ENCODE measurements around the gene KIF6. TPM values are rescaled to one million over a fixed set of nuclear protein-coding genes. Genes with fewer than 3 reads are reported as not detected.
A peak's percentile ranks its signal among the peaks of the same experiment; 100 is the strongest.

The KIF6 gene
- total RNA-seq, 1 donor from 2014 or later: 2.4 TPM

DNA sequence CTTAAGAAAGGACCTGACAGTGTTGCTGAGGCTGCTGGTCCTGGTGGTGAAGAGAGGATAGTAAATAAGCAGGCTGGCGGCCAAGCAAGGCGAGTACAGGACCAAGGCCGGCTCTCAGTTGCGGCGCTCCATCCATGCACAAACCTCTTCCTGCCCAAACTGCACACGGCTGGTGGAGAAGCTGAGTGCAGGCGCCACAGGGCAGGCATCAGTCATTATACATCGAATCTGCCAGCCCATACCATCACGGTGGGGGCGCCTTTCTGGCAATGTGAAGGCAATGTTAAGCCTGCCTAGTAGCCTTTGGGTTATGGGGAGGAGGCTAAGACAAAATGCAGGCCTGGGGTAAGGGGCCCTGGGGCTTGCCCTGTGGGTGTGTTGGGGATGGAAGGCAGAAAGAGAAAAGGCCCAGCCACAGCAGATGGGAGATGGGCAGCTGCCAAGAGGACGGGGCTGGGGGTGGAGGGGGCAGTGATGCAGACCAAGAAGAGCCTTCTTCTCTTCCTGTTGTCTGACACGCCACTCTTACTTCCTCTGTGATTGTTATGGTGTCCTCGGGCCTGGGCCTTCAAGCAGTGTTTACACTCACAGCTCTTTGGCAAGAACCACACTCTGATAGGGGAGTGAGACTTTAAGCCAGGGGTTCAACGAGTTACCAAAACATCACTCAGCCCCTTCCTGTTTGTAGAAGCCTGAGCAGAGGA, 382.4 kb downstream of the KIF6 start:
- peak; percentile 44 for DNase-seq

DNA sequence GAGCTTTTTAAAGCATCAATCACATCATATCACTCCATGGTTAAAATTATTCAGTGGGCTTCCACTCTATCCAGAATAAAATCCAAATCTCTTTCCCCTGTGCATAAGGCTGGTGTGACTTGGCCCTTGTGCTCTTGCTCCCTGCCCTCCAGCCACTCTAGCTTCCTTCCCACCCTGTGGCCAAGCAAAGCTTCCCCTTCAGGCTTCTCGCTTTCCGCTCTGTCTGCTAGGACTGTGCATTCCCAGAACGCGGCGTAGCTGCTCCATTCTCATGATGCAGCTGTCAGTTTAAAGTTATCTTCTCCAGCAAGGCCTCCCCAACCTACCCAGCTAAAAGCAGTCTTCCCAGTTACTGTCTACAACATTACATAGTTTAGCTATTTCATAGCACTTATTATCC, 383.3 kb downstream of the KIF6 start:
- no peak for DNase-seq

DNA sequence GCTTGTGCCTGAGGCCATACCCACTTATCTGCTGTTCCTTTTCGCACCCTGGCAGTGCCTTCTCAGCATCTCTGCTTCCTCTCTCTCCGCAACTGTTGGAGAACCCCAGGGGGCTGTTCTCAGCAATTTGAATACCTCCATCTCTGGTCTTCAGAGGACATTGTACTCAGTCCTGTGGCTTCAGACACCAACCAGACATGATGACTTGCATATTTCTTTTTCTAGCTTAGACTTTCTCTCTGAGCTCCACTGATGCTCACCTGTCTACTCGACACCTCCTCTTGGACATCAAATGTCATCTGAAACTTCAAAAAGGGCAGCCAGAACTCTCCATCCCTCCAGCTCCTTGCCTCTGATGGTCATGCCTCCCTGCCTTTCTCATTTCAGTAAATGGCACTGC, 383.9 kb downstream of the KIF6 start:
- DNase-seq: no peak

DNA sequence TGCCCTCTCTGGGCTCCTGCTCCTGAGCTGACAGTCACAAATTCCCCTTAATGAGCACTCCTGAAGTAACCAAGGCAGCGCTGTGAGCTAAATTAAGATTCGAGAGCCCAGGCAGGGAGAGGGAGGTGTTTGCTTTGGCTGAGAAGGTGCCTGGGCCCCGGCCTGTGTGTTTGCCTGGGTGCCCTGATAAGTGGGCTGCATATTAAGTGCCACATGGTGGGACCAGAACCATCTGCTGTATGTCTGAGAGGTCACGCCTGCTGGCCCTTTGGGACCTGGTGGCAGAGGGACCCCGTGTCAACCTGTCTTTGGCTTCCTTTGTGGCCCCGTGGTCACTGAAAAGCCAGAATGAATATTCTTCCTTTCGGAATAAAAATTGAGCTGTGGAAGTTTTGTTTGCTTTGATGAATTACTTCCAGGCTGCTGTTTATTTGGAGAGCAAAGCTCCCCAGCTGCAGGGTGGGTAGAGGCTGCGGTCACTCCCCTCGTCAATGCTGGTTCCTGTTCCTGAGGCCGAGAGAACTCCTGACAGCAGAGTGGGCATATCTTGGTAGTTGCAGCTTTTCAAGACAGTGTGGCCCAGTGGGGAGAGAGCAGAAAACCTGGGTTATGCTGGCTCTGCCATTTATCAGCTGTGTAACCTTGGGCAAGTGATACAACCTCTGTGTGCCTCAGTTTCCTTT, 385.2 kb downstream of the KIF6 start:
- no peak for DNase-seq

DNA sequence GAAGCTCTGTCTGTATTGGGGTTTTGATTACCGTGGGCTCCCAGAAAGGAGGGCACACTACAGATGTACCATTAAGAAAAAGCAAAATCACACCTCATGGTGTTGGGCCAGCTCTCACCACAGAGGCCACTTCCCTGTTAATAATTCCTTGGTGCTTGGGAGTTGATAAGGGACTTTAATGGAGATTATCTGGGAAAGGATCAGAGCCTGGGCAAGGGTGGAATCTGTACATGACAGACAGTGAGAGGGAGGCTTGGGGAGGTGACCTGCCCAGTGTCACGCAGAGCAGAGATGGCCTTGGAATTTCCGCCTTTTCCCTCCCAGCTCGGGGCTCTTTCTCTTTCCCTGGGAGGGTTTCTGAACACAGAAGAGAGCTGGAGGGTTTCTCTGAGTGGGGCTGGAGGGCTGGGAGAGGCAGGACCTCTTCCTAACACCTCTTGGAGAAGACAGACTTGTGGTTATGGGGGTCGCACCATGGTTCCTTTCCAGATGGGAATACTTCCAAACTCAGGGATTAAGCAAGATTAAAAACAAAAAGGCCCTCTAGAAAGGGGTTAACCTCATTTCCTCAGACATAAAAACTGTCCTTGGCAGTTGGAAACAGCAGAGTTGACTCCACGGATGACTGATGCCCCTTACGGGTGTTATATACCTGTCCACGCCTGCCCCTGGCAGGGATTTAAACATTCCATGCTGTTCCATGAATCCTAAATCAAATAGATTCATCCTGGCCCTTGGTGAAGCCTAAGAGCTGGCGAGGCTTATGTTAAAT, 385.9 kb downstream of the KIF6 start:
- DNase-seq: no peak

- DNase-seq: no peak
Observed at GRCh38 chr6:39338397-39338796, 386.8 kb downstream of the KIF6 start.

DNA sequence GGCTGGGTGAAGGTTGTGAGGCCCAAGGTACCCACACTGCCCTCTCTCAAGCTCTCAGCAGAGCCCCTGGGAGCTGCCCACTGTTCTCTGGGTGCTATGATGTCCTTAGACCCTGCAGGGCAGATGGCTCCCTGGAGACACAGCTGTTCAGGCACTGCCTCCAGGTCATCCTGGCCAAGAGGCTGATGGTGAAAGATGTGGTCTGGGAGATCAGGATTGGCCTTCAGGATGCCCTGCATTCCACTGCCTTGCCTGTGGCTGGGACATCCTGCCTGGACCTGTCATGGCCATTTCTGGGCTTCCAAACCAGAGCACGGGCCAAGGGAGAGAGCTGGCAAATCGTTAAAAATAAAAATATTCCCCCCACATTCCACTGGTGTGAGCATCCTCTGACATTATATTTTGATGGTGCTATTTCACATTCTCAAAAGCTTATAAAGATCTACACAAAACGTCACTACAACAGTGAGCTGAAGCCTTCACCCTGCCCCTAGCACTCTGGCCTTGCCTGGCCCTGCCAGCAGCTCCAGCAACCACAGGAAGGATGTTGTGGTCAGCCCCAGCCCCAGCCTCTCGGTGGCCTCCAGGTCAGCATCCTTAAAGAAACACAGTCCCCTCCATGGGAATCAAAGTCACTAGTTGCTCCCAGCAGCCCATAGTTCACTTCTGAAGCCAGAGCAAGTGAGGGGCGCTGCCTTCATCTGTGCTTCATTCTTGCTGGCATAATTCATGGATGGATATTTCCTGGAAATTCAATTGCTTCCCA, 389.2 kb downstream of the KIF6 start:
- no peak for DNase-seq

DNA sequence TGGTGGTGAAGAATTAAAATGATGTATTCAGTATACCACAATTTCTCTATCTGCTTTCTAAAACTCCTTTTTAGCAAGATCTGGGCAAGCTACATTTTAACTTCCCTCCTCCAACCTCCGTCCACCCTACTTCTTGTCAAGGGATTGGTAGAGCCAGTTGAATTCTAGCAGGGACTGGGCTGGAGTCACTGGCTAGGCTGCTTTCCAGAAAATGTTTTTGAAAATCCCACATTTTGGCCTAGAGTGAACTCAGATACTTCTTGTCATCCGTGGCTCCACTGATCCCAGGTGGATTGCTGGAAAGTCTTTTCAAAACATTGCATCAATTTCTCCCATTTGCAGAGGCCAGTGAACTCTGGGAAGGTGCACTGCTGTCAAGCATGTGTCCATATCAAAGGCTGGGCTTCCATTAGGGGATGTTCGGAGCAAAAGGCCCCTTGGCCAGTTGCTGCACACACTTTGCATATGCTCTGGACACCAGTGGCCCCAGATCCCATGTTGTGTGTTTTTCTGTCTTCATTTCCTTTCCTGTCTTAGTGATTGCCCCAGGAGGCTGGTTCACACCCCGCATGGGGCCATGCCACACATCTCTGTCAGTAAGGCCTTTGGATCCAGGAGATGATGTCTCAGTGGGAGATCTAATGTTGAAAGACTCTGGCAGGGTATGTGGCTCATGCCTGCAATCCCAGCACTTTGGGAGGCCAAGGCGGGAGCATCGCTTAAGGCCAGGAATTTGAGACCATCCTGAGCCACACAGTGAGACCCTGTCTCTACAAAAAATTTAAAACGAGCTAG, 391.4 kb downstream of the KIF6 start:
- DNase-seq: no peak

DNA sequence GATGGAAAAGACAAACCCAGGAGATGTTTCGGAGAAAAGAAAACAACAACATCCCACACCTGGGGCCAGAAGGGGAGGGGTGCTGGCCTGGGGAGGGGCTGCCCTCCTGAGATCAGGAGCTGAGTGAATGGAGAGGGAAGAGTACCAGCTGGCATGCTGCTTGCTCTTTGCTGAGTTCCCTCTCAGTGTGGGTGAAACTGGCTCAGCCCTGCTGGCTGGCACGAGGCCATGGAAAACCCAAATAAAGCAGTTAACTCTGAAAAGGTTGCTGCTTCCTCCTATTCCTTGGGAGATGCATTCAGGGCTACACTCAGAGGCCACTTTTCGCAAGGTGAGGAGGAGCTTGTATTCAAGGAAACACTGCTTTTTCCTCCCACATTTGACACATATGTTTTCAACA, 394.7 kb downstream of the KIF6 start:
- peak; percentile 46 for DNase-seq

DNA sequence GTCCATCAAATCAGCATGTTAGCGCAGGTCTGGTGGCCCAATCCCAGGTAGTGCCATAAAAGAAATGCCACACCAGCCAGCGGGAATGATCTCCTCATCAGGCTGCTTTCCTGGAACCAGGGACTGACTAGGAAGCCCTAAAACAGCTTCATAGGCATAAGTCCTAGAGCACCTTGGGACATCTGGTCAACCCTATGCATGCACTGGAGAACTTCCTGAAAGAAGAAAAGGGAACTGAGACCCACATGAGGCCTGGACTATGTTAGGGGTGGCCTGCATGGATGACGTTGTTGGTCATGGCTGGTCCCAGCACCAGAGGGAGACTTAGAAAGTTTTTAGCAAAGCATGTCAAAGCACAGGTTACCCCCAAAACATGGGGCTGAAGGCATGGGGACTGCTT, 395.2 kb downstream of the KIF6 start:
- DNase-seq: peak; percentile 24

DNA sequence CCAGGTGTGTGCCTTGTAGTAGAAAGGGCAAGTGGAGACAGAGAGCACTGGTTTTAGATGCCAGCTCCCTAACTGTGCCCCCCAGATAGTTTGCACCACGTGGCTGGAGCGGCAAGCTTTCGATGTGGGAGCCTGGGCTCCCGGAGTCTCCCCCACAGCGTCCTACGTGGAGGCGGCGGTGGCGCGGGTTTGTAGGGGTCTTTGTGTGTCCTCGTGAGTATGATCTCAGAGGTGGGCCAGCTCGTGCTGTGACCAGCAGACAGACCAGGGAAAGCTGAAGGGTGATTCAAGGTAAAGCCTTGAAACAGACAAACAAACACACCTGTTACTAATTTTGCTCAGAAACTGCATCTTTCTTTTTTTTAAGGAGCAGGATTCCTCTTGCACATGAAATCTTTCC, 397.1 kb downstream of the KIF6 start:
- DNase-seq: no peak

DNA sequence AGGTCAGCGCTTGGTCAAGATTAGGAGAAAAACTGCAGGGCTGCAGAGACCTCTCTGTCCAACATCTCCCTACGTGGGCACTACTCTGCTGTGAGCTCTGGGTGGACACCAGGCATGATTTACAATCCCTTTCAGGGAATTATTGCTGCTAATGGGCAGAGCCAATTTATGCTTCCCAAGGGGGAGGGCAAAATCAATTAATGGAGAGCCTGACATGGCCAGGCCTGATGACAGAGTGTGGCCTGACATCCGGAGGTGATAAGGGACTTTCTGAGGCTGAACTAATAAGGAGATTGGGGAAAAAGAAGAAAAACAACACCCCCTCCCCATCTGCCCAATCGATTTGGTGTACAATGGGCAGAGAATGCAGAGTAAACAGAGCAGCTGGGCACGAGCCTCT, 397.7 kb downstream of the KIF6 start:
- DNase-seq: no peak

GRCh38 chr6:39322306-39322850, 402.8 kb downstream of the KIF6 start, which contains the start of gene KCNK16:
Gene KCNK16, minus strand, starts transcription at chr6:39322702. Its CDS starts 162 bp downstream, at chr6:39322540.
- no peak for DNase-seq

DNA sequence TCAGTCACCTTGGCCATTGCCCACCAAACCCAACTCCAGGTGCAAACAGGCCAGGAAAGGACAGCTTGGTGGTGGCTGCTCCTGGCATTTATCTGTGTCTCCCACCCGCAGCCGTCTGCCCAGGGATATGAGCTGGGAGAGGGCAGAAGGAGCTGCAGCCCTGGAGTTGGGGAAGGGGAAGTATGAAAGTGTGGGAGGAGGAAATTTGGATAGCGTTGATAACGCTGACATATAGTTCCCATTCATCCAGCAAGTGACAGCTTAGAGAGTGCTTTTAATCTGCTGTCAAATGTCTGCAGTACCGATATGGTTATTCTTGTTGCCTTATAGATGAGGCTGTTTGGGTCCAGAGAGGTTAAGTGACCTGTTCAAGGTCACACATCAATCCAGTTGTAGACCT, 403.4 kb downstream of the KIF6 start:
- DNase-seq: no peak

DNA sequence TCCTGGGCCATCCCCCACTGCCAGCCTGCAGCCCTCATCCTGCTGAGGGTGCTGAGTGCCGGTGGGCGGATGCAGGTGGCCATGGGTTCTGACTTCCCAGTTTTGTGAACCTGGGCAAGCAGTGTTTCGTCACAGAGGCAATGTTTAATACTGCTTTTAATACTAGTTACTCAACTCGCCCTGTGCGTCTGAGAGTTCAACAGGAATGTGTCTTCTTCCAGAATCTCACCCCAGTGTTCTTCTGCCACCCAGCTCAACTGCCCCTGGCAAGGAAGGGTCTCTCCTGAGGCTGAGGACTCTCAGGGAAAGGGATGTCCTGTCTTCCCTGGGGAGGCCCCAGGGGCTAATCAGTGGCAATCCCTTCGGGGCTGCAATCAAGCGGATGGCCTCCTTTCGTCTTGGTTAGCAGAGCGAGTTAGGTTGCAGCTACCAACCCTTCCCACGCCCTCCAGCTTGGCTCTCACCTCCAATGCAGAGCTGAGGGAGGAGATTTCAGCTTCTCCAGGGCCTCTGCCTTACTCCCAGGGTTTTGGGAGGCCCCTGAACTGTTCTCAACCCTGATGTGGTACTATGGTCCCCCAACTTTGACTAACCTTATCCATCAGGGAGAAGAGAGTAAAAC, 404.7 kb downstream of the KIF6 start:
- DNase-seq: no peak

GRCh38 chr6:39319621-39320362, 405.4 kb downstream of the KIF6 start:
- DNase-seq: no peak

- DNase-seq: no peak
Observed at GRCh38 chr6:39317256-39317655, 408.0 kb downstream of the KIF6 start.

GRCh38 chr6:39314273-39314795, 410.9 kb downstream of the KIF6 start, which contains the start of gene KCNK17:
Gene KCNK17, minus strand, starts transcription at chr6:39314419. Its CDS starts 99 bp downstream, at chr6:39314320.
- no peak for DNase-seq

DNA sequence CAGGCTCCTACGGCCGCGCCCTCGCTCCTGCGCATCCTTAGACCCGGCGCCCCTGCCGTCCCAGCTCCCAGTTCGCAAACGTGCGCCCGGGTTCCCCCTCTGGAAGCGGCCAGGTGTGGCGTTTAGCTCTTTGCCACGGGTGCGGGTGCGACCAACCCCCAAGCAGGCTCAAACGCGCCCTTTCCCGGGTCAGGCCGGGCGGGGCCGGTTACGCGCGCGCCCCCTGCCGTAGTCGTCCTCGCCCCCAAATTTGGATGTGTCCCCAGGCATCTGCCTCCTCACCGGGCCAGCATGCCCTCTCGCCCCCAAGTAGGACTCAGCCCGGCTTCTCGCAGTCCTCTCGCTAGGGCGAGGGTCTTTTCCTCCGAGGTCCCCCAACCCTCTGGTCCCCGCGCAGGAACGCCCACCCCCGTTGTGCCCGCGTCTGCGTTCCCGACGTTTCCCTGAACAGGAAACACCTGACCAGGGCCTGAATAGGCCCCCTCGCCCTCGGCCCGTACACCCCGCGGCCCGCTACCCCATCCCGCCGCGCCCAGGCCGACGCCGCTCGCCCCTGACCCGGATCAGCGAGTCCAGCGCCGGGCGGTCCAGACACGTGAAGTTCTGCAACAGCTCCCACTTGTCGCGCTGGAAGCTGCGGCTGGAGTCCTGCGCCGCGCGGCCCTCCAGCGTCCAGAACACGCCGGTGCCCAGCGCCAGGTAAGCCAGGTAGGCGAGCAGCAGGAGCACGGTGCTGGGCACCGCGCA, 411.5 kb downstream of the KIF6 start:
- DNase-seq: no peak

Data from tongue (tissue), 2 donors.